Skeletal muscle cell (primary cell): ENCODE results near the gene IL12A.

Experiments
- DNase-seq: peaks from one replicate; pipeline ENCODE4 v3.0.0-alpha.2; 2010; ENCODE audit warnings: low read depth
- H3K4me3 ChIP-seq: 2 replicates; pipeline ENCODE4 v1.5.1; 2011; ENCODE audit warnings: low read depth, mild to moderate bottlenecking, control low read depth, low read length, moderate library complexity

IL12A gene

DNA sequence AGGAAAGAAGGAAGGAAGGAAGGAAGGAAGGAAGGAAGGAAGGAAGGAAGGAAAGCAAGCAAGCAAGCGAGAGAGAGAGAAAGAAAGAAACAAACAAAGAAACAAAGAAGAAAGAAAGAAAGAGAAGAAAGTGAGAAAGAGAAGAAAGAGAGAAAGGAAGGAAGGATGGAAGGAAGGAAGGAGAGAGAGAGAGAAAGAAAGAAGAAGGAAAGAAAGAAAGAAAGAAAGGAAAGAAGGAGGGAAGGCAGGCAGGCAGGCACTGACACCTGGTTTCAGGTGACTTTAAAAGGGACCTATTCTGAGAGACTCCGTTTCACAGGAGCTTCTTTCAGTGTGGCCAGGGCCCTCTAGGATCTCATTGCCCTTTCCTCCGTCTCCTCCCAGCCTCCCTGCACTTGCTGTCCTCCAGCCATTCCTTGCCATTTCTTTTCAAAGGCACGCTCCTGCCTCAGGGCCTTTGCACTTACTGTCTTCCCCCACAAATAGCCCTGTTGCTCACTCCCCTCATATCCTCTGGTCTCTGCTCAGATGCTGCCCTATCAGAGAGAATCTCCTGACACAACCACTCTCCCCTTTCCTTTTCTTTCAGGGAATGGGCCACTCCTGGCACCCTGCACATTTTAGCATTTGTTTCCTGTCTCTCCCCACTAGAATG, 31.5 kb downstream of the IL12A start:
- DNase-seq: no peak
- no peak overlapping the region for H3K4me3 ChIP-seq

DNA sequence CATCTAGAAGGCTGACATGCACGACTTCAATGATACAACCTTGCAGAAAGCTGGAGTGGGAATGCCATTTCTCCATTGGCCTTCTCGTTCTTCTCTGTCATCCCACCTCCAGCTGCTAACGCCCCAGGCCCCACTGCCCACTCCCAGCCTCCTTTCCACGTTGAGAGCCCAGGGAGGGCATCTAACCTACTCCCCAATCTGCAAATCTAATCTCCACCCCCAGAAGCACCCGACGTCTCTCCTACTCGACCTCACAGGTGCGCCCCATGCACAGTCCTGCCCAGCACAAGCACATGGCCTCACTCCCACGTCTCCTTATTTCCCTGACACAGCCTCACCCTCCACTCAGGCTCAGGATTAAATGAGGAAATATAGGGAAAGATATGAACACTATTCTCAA, 33.4 kb downstream of the IL12A start:
- no peak for DNase-seq
- no peak overlapping the region for H3K4me3 ChIP-seq

DNA sequence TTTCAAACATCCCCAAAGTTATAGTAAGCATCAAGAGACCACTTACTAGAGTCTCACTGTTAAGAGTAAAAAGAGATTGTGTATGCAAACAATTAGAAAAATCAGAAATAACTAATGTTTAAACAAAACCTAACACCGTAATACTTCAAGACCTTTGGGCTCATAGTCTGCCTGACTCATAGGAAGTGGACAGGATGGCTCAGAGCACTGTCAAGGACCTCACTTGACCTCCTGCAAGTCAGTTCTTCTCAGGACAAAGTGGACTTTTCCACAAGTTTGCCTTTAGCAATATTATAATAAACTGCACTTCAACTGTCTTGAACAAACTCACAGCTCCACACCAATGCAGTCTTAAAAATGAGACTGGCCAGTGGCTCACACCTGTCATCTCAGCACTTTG, 34.8 kb downstream of the IL12A start:
- DNase-seq: no peak
- no peak overlapping the region for H3K4me3 ChIP-seq

DNA sequence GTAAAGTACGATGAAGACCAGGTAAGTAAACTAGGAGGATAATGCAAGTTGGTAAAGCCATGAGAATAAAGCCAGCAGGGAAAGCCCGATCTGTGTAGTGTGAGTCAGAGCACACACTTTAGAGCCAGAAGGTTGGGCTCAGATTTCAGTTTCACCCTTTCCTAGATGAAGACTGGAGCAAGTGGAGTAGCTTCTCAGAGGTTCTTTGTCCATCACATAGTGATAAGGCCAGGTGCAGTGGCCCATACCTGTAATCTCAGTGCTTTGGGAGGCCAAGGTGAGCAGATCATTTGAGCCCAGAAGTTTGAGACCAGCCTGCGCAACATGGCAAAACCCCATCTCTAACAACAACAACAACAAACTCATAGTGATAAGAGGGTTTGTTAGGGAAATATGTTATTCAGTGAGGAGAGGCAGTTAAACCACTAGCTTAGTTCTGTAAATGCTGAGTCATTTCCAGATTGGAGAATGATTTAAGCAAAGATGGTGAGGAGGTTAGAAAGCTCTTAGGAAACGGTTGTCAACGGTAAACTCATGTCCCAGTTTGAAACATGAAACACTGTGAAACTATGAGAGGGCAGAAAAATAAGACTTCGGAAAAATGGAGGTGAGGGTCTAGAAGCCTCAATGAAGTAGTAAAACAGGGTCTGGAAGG, 39.0 kb downstream of the IL12A start:
- DNase-seq: peak; percentile 28
- H3K4me3 ChIP-seq: no peak overlapping the region

DNA sequence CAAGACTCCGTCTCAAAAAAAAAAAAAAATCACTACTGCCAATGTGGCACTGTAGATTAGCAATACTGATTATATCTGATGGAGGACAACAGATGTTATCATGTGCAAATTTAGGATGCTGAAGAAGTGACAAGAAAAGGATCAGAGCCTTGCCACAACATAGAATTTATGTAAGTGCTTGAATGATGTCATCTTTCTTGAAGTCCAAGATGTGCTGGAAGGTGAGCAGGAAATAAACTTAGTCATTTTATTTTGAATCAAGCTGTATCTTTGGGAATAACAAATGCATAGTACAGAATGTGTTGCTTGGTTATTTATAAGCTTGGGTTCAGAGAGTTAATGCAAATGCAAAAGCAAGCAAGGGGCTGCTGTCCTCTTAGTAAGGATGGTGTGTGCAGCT, 47.1 kb downstream of the IL12A start:
- no peak for DNase-seq
- H3K4me3 ChIP-seq: no peak overlapping the region

DNA sequence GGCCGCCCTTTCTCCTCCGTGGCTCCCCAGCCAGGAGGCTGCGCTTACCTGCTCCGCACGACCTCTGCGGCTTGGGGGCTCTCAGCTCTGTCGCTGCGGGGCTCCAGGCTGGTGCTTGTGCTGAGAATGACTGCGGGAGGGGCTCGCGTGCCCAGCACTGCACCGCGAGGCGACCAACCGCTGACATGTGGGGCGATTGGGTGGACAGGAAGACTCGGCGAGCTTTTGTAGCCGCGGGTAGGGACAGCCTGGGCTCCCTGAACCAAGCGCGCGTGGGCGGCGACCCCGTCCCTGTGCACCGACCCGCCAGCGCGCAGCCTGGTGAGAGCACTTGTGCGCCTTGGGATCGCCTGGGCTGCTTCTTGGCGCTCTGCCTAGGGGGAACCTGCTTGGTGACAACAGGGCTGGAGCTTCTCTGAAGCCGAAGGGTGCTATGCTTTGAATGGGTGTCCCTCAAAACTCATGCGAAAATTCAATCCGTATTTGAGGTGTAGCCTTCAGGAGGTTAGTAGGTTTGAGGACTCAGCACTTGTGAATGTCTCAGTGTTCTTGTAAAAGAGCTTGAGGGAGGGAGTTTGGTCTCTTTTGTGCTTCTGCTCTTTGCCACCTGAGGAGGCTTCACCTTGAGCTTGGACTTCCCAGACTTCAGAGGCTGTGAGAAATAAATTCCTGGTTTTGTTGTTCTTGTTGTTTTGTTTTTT, 50.4 kb downstream of the IL12A start:
- no peak for DNase-seq
- peak overlapping the region; percentile 34 for H3K4me3 ChIP-seq

DNA sequence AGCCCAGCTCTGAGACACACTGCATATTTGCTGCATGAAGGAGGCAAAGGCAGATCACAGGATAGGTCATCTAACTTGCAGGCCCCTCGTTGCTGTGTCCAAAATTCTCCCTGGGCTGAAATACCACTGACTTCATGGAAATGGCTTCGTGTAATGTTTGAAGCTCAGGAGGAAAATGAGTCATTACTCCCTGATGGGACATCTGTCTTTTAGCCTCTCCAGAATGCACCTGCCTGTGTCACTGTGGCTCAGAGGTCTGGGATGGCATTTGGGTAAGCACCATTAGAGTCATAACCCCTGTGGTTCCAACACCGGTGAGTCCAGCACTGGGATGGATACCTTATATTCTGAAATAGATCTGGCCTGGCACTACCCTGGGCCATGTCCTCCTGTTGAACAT, 51.5 kb downstream of the IL12A start:
- no peak for DNase-seq

DNA sequence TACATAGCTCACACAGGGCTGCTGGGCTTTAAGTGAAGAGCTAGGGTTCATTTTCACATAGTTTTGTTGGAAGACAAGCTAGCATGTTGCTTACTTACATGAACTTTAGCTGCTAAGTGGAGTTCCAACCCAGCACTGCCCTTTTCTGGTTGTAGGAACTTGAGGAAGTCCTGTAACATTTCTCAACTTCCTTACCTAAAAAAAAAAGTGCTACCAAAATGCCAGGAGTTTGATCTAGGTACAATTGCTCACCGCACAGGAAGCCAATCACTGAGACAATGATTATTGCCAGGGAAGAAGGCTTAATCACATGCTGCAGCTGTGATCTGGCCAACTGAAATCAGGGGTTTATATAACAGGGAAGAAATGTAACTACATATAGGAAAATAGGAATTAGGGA, 52.8 kb downstream of the IL12A start:
- H3K4me3 ChIP-seq: no peak overlapping the region
- no peak for DNase-seq

More for the DNA sequence above, 51.5 kb downstream of the IL12A start:
- no peak overlapping the region for H3K4me3 ChIP-seq

DNA sequence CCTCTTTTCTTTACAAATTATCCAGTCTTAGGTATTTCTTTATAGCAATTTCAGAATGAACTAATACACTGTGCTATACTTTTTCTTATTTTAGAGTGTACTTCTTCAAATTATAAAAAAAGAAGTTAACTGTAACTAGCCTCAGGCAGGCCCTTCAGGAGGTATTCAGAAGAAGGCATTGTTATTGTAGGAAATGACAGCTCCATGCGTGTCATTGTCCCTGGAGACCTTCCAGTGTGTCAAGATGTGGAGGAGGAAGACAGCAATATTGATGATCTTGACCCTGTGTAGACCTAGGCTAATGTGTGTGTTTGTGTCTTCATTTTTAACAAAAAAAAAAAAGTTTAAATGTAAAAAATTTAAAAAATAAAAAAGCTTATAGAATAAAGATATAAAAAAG, 55.5 kb downstream of the IL12A start:
- no peak overlapping the region for H3K4me3 ChIP-seq
- DNase-seq: no peak
